H9 (cell line): ENCODE measurements around the gene SLC44A3. TPM values are rescaled to one million over a fixed set of nuclear protein-coding genes. Genes with fewer than 3 reads are reported as not detected.

ENCODE experiments used
- DNase-seq: peaks from one replicate; pipeline ENCODE4 v3.0.0-alpha.2; 2017
- H2AFZ ChIP-seq: one replicate; pipeline ENCODE4 v1.6.1; 2013; ENCODE audit warnings: mild to moderate bottlenecking, low read length, control low read depth, moderate library complexity
- H2AK5ac ChIP-seq: 2 replicates; pipeline ENCODE4 v1.6.1; 2013; ENCODE audit warnings: low read length, control low read depth, mixed read lengths; ENCODE audit not compliant: insufficient read length
- H2BK120ac ChIP-seq: one replicate; pipeline ENCODE4 v1.6.1; 2013; ENCODE audit warnings: low read depth, mild to moderate bottlenecking, low read length, control low read depth, inconsistent platforms; ENCODE audit not compliant: poor library complexity, severe bottlenecking
- H2BK12ac ChIP-seq: 2 replicates; pipeline ENCODE4 v1.6.1; 2013; ENCODE audit warnings: low read length, control low read depth, mixed read lengths, low read depth; ENCODE audit not compliant: insufficient read length
- H2BK15ac ChIP-seq: 2 replicates; pipeline ENCODE4 v1.6.1; 2013; ENCODE audit warnings: low read depth, low read length, control low read depth
- H2BK20ac ChIP-seq: one replicate; pipeline ENCODE4 v1.6.1; 2013; ENCODE audit warnings: low read depth, mild to moderate bottlenecking, low read length, control low read depth, inconsistent platforms; ENCODE audit not compliant: poor library complexity, severe bottlenecking
- H2BK5ac ChIP-seq: 2 replicates; pipeline ENCODE4 v1.6.1; 2013; ENCODE audit warnings: low read length, control low read depth, mixed read lengths; ENCODE audit not compliant: insufficient read length
- H3K14ac ChIP-seq: 2 replicates; pipeline ENCODE4 v1.6.1; 2013; ENCODE audit warnings: low read length, control low read depth; ENCODE audit not compliant: insufficient read depth
- H3K18ac ChIP-seq: 2 replicates; pipeline ENCODE4 v1.6.1; 2013; ENCODE audit warnings: low read depth, mild to moderate bottlenecking, mixed read lengths, low read length, control low read depth; ENCODE audit not compliant: insufficient read length
- H3K23ac ChIP-seq: 2 replicates; pipeline ENCODE4 v1.6.1; 2013; ENCODE audit warnings: low read length, control low read depth, mixed read lengths, low read depth; ENCODE audit not compliant: insufficient read length
- H3K23me2 ChIP-seq: 2 replicates; pipeline ENCODE4 v1.6.1; 2013; ENCODE audit warnings: low read depth, mild to moderate bottlenecking, mixed read lengths, low read length, control low read depth; ENCODE audit not compliant: insufficient read length, poor library complexity, severe bottlenecking
- H3K27ac ChIP-seq: 2 replicates; pipeline ENCODE4 v1.5.1; 2013; ENCODE audit warnings: low read length, control low read depth, mixed read lengths, low read depth; ENCODE audit not compliant: insufficient read length
- H3K27me3 ChIP-seq: 2 replicates; pipeline ENCODE4 v1.6.1; 2013; ENCODE audit warnings: low read length, control low read depth, inconsistent platforms; ENCODE audit not compliant: insufficient read depth
- H3K4ac ChIP-seq: 2 replicates; pipeline ENCODE4 v1.6.1; 2013; ENCODE audit warnings: low read depth, mild to moderate bottlenecking, control low read depth, inconsistent platforms, low read length, moderate library complexity
- H3K4me1 ChIP-seq: 2 replicates; pipeline ENCODE4 v1.6.1; 2013; ENCODE audit warnings: low read length, control low read depth, inconsistent platforms; ENCODE audit not compliant: insufficient read depth
- H3K4me2 ChIP-seq: 2 replicates; pipeline ENCODE4 v1.6.1; 2013; ENCODE audit warnings: low read length, control low read depth, mixed read lengths; ENCODE audit not compliant: insufficient read length, insufficient read depth
- H3K56ac ChIP-seq: 2 replicates; pipeline ENCODE4 v1.6.1; 2013; ENCODE audit warnings: low read depth, mild to moderate bottlenecking, mixed read lengths, low read length, control low read depth; ENCODE audit not compliant: insufficient read length
- H3K79me1 ChIP-seq: 2 replicates; pipeline ENCODE4 v1.6.1; 2013; ENCODE audit warnings: low read depth, mild to moderate bottlenecking, moderate library complexity, low read length, control low read depth, inconsistent platforms; ENCODE audit not compliant: insufficient read depth, poor library complexity, severe bottlenecking
- H3K79me2 ChIP-seq: 2 replicates; pipeline ENCODE4 v1.6.1; 2013; ENCODE audit warnings: low read length, control low read depth, inconsistent platforms; ENCODE audit not compliant: insufficient read depth
- H3K9ac ChIP-seq: 2 replicates; pipeline ENCODE4 v1.6.1; 2013; ENCODE audit warnings: low read length, control low read depth, mixed read lengths; ENCODE audit not compliant: insufficient read length; ENCODE audit errors: extremely low read depth
- H3K9me3 ChIP-seq: one replicate; pipeline ENCODE4 v1.6.1; 2013; ENCODE audit warnings: low read depth, low read length, inconsistent platforms; ENCODE audit not compliant: control insufficient read depth
- H3T11ph ChIP-seq: one replicate; pipeline ENCODE4 v1.6.1; 2013; ENCODE audit warnings: mild to moderate bottlenecking, low read length, control low read depth, inconsistent platforms
- H4K20me1 ChIP-seq: one replicate; pipeline ENCODE4 v1.6.1; 2013; ENCODE audit not compliant: control insufficient read depth, insufficient read length, insufficient read depth
- H4K5ac ChIP-seq: 2 replicates; pipeline ENCODE4 v1.6.1; 2013; ENCODE audit warnings: low read depth, mild to moderate bottlenecking, mixed read lengths, low read length, control low read depth; ENCODE audit not compliant: insufficient read length
- H4K8ac ChIP-seq: replicated peaks from 2 replicates; pipeline ENCODE4 v1.6.1; 2013; ENCODE audit warnings: low read length, control low read depth, mixed read lengths, low read depth; ENCODE audit not compliant: insufficient read length
- H4K91ac ChIP-seq: 2 replicates; pipeline ENCODE4 v1.6.1; 2013; ENCODE audit warnings: low read depth, mild to moderate bottlenecking, moderate library complexity, mixed read lengths, low read length, control low read depth; ENCODE audit not compliant: insufficient read length
- H3K27ac Mint-ChIP-seq, 3 experiments: 2 replicates in 2 of 3; 3 replicates in 1 of 3; pipeline ENCODE4 v1.8.0; 2020 to 2021; ENCODE audit warnings: mixed read lengths in 3 of 3, mild to moderate bottlenecking in 1 of 3, moderate library complexity in 1 of 3
- H3K27me3 Mint-ChIP-seq: 2 replicates; pipeline ENCODE4 v1.8.0; 2021; ENCODE audit warnings: low read depth, mild to moderate bottlenecking, moderate library complexity, mixed read lengths
- H3K36me3 Mint-ChIP-seq, 3 experiments: 2 replicates in 2 of 3; 3 replicates in 1 of 3; pipeline ENCODE4 v1.8.0; 2020 to 2021; ENCODE audit warnings: low read depth in 3 of 3, mixed read lengths in 3 of 3; ENCODE audit not compliant: insufficient read depth in 1 of 3
- H3K4me1 Mint-ChIP-seq, 2 experiments: 2 replicates each; pipeline ENCODE4 v1.8.0; 2020; ENCODE audit warnings: mixed read lengths in 2 of 2
- H3K4me3 Mint-ChIP-seq, 2 experiments: 2 replicates in 1 of 2; 3 replicates in 1 of 2; pipeline ENCODE4 v1.8.0; 2020 to 2021; ENCODE audit warnings: mild to moderate bottlenecking in 2 of 2, mixed read lengths in 2 of 2, moderate library complexity in 1 of 2
- H3K9me3 Mint-ChIP-seq, 2 experiments: 2 replicates in 1 of 2; 3 replicates in 1 of 2; pipeline ENCODE4 v1.8.0; 2020; ENCODE audit warnings: mild to moderate bottlenecking in 2 of 2, mixed read lengths in 2 of 2, moderate library complexity in 1 of 2
- CTCF ChIP-seq: fragments of 200-600 bp; sonication (generic); conservative IDR thresholded peaks from 3 replicates; pipeline ENCODE4 v1.8.0; 2021; ENCODE audit warnings: antibody characterized with exemption, mild to moderate bottlenecking
- WGBS: extraction: QIAGEN DNeasy Blood & Tissue Kit; methylation state at CpG from one replicate; pipeline ENCODE4 v1.1.7; 2013; ENCODE audit warnings: missing lambda C conversion rate, low lambda C conversion rate, mixed read lengths; ENCODE audit not compliant: insufficient read length; ENCODE audit errors: extremely low coverage; 5-methylcytosine and 5-hydroxymethylcytosine counted together
- total RNA-seq: library from RNA; stranded (reverse); gene quantifications from 2 replicates; pipeline ENCODE4 v1.2.1, GENCODE V29; 2021

Gene SLC44A3
- total RNA-seq, 1 experiment from 2014 or later: 5.5 TPM

GRCh38 chr1:94798462-94798861 is 21.7 kb upstream of the SLC44A3 start:
- Mint-ChIP-seq H3K4me3 (no peak overlapping the region), H3K27ac (no peak overlapping the region), H3K27me3 (no peaks in the 10 kb centered on the region), H3K36me3 (peaks cover 0 to 2% (median 0%) of the 10 kb centered on the region in 3 experiments; a peak in 1 of 7 replicates), H3K9me3 (no peaks in the 10 kb centered on the region), H3K4me1 (peaks cover 11 to 24% of the 10 kb centered on the region in 2 experiments)
- H2BK5ac ChIP-seq: no peak overlapping the region
- no peak overlapping the region for H2BK15ac ChIP-seq
- H2BK20ac ChIP-seq: no peak overlapping the region
- no peak overlapping the region for H3K4me2 ChIP-seq
- H3K56ac ChIP-seq: no peak overlapping the region
- no peak overlapping the region for H2BK120ac ChIP-seq
- no peaks in the 10 kb centered on the region for H3K79me1 ChIP-seq
- H3K9ac ChIP-seq: no peak overlapping the region
- WGBS: no CpG with 5 or more reads among the region's 2 CpGs
- H4K5ac ChIP-seq: no peak overlapping the region
- no peaks in the 10 kb centered on the region for H3K4me1 ChIP-seq
- no peaks in the 10 kb centered on the region for H3K9me3 ChIP-seq
- H2AK5ac ChIP-seq: no peak overlapping the region
- H3T11ph ChIP-seq: no peak overlapping the region
- H2BK12ac ChIP-seq: no peak overlapping the region
- no peak for TF ChIP-seq CTCF
- no peak overlapping the region for H3K23ac ChIP-seq
- no peak overlapping the region for H2AFZ ChIP-seq
- H4K20me1 ChIP-seq: no peaks in the 10 kb centered on the region
- H3K23me2 ChIP-seq: no peaks in the 10 kb centered on the region
- H3K79me2 ChIP-seq: no peaks in the 10 kb centered on the region
- H3K18ac ChIP-seq: no peak overlapping the region
- no peaks in the 10 kb centered on the region for H3K27me3 ChIP-seq
- H4K91ac ChIP-seq: no peak overlapping the region
- no peak overlapping the region for H3K14ac ChIP-seq
- no peak overlapping the region for H3K4ac ChIP-seq
- DNase-seq: no peak
- no peak overlapping the region for H3K27ac ChIP-seq
- H4K8ac ChIP-seq: no peak overlapping the region
